GM18508 (cell line): Measurements from ENCODE around the gene KRT28.
"Not testable (repeated sequence)": the region's sequence is repeated elsewhere in the genome, so short reads cannot be mapped to it uniquely, and the experiment has no call there.

Experiments
- ATAC-seq: cut with Tn5 transposase; IDR thresholded peaks from one replicate; pipeline ENCODE4 v1.9.1; 2021; ENCODE audit warnings: moderate number of reproducible peaks; ENCODE audit not compliant: insufficient read depth, unreplicated experiment

Gene KRT28

DNA sequence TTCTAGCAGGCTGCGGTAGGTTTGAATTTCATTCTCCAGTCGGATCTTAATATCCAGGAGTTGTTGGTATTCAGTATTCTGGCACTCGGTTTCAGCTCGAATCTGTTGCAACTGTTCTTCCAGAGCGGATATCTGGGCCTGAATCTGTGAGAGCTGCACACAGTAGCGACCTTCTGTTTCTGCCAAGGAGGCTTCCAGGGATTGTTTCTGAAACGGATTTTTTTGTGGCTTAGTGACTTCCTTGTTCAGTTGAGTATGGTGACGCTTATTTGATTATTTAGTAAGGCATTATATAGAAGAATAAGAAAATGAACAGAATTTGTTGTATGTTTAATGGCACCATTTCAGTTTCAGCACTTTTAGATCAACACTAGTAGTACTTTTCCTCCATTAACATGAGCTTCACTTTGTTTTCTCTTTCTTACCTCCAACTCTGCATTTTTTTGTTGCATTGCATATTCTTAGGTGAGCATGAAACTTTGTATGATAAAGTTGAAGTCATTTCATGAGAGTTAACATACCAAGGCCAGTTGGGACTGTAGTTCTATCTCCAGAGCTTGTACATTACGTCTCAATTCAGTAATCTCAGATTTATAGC lies 19.9 kb upstream of the KRT28 start:
- ATAC-seq: no peak

DNA sequence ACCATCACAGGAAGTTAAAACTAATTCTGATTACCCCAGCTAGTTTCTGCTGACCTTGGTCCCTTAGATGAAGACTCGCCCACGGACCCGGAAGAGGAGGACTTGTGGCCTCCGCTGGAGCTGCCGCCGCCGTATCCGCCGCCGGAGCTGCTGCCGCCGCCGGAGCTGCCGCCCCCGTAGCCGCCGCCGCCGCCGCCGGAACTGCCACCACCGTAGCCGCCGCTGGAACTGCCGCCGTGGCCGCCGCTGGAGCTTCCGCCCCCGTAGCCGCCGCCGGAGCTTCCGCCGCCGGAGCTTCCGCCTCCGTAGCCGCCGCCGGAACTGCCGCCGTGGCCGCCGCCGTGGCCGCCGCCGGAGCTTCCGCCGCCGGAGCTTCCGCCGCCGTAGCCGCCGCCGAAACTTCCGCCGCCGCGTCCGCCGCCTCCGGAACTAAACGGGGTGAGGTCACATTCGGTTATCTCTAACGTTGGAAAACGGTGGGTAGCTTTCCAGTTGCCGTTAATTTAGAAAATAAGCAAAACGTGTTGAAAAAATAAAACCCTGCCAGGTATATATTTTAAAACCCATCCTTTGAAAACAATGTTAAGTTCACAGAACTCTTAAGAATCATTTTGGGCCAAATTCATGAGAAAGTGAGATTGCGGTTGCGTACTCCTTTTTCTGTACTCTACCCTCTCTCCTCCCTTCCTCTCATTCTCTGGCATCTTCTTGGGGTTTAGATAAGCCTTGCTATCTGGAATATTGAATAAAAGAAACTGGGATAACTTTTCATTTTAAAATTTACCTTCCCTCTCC lies 19.2 kb upstream of the KRT28 start:
- ATAC-seq: no peak

DNA sequence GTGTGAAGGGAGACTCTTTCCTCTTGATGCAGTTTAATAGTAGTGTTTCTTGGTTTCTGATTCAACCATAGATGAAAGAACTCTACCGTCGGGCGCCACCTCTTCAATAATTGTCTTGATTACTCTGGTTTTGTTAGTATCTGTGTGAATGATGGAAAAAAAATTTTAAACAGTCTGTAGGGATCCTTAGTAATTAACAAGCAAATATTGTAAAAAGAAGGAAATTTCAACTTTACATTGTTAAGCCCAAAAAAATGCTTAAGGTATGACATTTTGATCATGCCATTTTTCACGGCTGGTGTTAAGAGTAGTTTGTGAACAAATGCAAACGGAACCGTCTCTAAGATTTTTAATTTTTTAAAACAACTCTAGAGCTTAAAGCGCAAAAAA lies 18.6 kb upstream of the KRT28 start:
- no peak for ATAC-seq

DNA sequence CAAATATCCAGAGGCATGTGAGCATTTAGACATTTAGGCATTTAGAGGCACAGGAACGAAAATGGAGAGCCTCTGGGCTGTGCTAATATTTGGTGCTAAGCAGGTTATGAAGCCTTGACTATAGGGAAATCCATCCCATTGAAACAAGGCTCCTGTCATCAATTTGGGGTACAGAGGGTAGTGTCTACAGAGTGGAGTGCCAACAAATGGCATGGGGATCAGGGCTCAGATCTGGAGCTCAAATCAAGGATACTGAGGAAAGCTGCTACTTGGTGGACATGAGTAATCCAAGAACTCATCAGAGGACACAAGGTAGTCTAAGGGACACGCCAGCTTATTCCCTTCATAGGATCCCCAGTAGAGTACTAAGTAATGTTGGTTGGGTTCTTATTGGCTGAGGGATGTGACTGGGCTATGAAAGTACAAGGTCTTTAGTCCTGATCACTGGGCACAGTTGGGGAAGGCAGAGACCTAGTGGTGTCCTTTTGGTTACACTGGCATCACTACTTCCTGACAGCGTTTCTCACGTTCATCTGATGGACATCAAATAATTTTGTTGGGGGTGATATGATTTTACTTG lies 17.4 kb upstream of the KRT28 start:
- no peak for ATAC-seq

DNA sequence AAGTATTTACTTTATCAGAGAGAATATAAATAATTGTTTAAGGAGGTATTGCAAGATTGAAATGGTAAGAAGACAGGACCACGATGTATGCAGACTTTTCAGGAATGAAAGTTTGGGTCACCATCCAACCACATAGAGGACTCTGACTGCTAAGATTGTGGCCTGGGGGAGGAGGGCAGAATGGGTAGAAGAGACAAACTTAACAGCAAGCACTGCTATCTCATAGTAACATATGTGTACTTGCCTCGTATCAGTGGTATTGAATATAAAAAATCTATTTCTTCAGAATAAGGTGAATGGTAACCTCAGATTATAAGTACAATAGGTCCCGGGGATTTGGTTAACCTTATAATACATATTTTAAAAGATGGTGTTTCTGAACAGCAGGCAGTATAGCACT lies 16.8 kb upstream of the KRT28 start:
- ATAC-seq: no peak

DNA sequence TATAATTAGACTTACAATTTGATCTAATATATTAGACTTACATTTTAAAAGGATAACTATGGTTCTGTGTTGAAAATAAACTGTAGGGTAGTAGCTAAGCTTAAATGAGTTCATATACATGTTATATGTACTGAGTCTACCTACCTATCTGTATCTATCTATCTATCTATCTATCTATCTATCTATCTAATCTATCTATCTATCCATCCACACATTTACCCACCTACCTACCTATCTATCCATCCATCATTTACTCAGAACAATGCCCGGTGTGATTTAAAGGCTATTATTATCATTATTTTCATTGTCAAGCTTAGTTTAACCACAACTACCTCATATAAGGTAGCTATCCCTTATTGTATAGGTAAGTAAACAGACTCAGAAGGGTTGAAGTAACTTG lies 15.6 kb upstream of the KRT28 start:
- ATAC-seq: no peak

DNA sequence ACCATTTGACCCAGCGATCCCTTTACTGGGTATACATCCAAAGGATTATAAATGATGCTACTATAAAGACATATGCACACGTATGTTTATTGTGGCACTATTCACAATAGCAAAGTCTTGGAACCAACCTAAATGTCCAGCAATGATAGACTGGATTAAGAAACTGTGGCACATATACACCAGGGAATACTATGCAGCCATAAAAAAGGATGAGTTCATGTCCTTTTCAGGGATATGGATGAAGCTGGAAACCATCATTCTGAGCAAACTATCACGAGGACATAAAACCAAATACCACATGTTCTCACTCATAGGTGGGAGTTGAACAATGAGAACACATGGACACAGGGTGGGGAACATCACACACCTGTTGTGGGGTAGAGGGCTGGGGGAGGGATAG lies 14.9 kb upstream of the KRT28 start:
- not testable (repeated sequence) for ATAC-seq

DNA sequence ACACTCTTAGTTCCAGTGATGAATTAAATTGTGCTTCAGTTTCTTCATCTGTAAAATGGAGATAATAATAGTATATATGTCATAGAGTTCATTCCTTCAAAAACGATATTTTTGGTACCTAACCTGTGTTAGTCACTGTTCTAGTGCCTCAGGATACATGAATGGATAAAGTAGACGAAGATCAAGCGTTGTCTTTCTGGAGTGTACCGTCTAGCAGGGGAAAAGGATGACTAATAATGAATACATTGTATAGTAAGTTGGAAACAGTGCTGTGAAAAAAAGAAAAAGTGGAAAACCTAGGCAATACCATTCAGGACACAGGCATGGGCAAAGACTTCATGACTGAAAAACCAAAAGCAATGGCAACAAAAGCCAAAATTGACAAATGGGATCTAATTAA lies 14.0 kb upstream of the KRT28 start:
- no peak for ATAC-seq

DNA sequence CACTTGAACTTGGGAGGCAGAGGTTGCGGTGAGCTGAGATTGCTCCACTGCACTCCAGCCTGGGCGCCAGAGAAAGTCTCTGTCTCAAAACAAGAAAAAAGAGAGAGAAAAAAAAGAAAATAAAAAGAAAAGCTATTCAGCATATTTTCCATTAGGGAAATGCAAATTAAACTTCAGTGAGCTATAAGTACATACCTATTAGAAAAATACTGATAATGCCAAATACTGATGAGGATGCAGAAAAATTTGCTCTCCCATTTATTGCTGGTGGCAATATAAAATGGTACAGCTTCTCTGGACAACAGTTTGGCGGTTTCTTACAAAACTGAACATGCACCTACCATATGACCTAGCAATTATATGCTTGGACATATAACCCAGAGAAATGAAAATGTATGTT lies 12.9 kb upstream of the KRT28 start:
- no peak for ATAC-seq

DNA sequence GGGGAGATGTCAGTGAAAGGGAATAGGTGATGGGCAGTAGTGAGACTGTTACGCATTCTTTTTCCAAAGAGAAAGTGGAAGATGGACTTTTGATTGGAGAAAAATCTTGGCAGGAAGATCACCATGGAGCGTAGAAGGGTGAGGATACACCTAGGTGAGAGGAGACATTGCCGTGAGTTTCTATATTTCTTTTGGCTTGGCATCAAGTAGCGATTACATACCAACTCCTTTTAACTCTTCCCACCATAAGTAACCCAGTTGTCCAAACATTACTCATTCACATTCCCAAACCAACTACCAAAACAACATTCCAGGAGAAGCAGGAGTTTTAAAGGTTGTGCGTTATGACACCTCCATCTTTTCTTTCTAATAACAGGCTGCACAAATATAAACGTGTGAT lies 10.7 kb upstream of the KRT28 start:
- ATAC-seq: no peak

DNA sequence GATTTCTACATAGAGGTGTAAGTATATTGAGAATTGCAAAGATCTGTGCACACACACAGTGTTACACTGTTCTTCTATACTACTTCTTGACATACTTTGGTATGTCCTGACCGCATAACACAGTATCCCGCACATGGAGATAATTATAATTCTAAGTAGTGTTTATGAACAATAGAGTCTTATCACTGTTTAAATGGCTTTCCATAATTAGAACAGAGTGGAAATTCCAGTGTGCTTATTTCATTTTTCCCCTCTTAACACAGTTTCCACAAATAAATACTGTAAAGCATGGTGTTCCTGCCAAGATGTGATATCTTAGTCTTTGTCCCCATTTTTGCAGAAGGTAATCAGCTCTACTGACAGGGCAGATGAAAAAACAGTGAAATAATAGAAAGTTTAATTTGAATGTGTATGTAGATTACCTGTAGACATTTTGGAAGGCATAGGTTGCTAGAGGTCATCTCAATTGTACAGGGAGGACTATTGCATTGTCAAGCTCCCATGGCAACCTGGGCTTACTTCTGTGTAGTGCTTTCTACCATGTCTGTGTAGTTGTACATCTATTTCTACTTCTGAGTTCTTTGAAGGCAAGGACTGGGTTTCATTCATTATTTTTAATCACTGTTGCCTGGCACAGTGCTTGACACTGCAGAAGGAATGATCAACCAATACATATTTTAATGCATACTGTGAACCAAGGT lies 10.1 kb upstream of the KRT28 start:
- no peak for ATAC-seq

DNA sequence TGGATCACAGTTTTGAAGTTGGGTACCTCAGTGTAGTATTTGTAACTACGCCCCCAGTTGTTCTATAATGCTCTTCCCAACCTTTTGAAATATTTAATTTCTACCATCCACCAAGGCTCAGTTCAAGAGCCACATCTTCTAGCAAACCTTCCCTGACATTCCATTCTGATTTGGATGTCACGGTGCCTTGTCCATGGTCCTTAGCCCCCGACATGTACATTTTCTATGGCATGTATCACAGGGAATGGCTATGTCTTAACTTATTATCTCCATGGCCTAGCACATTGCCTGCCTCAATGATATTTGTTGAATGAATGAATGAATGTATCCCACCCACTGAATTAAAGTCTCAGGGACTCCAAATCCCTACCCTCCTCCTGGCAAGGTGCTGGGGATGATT lies 6.4 kb upstream of the KRT28 start:
- no peak for ATAC-seq

DNA sequence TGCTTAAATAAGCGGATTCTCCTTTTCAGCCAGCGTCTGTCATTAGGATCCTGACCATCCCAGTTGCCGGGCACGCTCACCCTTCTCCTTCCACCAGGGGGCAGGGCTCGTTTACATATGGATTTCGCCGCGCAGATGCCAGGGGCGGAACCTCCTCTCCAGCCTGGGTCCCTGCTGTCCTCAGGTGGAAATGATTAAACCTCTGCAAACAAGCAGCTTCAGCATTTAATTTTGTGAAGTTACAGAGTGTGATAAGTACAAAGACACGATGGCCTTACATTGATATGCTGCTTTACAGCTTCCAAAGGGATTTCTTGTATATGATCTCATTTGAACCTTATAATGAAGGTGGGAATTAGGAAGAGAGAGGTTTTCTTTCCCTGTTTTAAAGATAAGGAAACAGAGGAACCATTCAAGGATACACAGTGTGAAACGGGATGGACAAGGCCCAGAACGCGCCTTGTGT lies 3.9 kb upstream of the KRT28 start:
- no peak for ATAC-seq

DNA sequence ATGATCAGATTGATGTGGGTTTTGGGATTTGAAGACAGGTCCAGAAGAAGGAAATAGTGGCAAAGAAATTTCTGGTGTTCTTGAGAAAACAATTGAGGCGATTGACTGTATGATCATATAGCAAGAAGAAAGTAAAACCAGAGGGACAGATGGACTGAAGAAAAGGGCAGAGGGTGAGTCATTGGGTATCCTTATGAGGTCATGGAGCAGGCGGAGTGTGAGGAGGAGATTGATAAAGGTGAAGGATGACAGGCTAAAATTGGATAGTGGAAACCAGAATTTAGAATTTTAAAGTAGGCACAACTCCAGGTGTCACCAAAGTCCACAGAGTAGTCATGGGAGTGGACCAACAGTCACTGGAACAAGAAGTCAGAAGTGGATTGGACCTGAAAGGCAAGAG lies 1.4 kb upstream of the KRT28 start:
- ATAC-seq: no peak

DNA sequence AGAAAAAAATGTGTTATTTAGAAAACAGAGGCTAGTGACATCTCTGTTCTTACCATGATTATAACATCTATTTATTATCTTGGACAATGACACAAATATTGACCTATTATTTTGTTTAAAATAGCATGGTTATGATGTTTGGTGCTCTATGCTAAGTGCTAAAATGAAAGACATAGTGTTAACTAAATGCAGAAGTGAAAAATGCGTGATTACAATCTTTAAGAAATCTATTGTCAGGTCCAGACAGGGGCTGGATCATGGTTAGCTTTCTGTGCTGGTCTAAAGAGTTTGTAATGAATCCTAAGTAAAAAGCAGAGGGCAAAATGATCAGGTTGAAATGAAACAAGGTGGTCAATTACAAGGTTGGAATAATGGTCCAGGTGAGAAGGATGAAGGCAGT lies 622 bp upstream of the KRT28 start:
- ATAC-seq: no peak

DNA sequence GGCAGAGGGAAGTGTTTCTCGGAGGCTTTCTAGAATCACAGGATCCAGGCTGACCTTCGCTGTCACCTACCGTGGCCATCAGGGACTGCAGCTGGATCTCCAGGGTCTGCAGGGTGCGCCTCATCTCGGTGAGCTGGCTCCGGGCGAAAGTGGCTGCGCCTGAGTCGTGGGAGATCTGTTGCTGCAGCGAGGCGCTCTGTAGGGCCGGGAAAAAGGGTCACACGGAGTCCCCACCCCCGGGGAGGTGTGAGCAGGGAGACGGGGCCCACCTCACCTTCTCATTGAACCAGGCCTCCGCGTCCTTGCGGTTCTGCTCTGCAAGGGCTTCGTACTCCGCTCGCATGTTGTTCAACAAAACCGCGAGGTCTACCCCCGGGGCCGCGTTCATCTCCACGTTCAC lies 2.9 kb downstream of the KRT28 start:
- no peak for ATAC-seq

DNA sequence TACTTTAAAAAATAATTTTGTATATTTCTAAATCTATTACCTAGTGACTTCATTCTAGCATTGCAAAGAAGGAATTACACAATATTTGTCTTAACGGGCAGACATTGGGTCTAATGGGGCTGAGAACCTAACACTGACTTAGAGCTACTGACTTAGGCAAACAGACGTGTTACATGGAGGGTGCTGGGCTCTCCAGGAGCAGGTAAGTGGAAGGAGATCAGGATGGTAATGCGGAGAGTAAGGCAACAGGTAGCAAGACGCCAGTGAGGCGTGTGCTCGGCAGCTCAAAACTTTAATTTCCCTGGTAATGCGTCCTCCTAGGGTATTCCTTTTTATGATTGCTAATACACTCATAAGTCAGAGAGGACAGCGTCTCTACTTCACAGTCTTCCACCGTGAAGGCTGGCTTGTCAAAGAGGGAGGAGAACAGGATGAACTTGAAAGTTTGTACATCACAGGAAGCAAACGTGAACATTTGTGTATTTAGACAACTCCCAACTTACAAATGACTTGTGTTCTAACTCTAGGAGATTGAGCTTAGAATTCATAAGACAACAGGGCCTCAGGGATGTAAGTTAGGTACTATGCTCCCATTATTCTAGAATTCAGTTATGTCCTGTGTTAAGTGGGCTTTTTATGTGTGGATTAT lies 4.6 kb downstream of the KRT28 start:
- ATAC-seq: no peak

DNA sequence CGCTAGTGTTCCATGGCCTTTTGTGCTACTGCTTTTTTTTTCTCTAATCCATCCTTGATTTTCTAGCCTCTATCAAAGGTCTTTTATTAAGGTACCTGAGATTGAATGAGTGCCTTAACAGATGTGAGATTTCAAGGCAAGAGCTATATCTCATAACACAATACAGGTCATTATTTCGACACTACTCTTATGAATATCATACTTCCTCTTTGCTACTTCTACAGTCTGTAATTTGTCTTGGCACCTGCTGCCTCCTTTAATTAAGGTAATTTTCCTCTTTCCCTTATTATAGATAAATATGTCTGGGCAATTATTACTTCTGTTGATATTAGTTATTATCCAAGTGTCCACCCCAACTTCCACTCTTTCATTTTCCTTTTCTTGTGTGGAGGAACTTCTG lies 5.3 kb downstream of the KRT28 start:
- ATAC-seq: no peak

DNA sequence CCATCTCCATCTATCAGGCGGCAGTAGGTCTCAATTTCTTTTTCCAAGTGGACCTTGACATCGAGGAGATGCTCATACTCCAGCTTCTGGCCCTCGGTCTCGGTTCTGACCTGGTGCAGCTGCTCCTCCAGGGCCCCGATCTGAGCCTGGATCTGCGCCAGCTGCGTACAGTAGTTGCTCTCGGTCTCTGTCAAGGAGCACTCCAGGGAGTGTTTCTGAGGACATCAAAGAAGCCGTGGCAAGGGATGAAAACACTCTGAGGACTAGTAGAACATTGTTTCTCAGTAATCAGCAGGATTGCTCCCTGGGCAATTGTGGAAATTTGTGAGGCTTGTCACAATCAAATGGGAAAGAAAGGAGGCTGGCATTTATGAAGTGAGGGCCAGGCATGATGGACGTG lies 5.9 kb downstream of the KRT28 start:
- ATAC-seq: no peak

DNA sequence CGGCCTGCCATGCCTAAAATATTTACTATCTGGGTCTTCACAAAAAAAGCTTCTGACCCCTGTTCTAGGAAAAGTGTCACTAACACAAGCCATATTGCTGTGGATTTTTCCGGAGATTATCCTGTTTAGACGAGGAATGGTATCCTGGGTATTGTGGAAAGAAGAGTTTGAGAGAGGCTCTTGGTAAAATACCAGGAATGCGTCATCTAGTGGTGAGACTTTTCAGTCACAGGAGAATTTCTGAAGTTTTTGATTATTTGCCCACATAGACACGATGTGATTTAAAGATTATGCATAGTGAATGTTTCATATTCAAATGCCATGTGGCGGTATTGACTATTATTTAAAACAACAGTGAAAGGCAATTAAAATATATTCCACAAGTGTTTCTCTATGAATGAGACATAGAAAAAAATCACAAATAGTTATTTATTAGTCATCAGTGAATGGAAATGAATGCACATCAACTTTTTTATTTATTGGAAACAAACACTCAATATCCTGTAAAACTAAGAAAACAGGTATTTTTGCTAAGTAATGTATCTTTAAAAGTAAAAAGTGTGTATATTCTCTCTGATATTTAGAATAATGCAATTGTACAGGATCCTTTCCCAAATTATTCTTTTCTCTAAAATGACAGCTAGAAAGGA lies 7.8 kb downstream of the KRT28 start:
- no peak for ATAC-seq
